ENCODE measurements around the gene ANKRD7. TPM values are rescaled to one million over a fixed set of nuclear protein-coding genes. Genes with fewer than 3 reads are reported as not detected.

ANKRD7 gene
- polyA plus RNA-seq, 3 donors = not detected

GRCh38 chr7:118214051-118214832 is 10.3 kb upstream of the ANKRD7 start:
- peaks cover 13% of the 10 kb centered on the region for H3K4me1 Mint-ChIP-seq
- peak overlapping the region in 2 of 3 experiments; percentile 19 to 58 for H3K4me3 ChIP-seq (replicated peaks in 1 of 3; ENCODE audit: low read depth in 2 of 3, low read length in 3 of 3)
- peaks cover 6 to 9% of the 10 kb centered on the region in 2 donors for H3K4me1 ChIP-seq (ENCODE audit: control insufficient read depth in 1 of 2, insufficient read depth in 2 of 2, low read length in 2 of 2)
- no peaks in the 10 kb centered on the region for H3K79me2 ChIP-seq (ENCODE audit: insufficient read depth, low read length)
- peaks cover 15 to 24% (median 19%) of the 10 kb centered on the region in 3 donors for H3K27me3 Mint-ChIP-seq (ENCODE audit: low read depth in 3 of 3)
- peaks cover 0 to 8% (median 0%) of the 10 kb centered on the region in 7 donors for H3K9me3 Mint-ChIP-seq
- 13% methylated on average over 43 of the region's 49 CpGs for WGBS (ENCODE audit: insufficient coverage)
- H3K9me3 ChIP-seq (replicated peaks in 1 of 2; ENCODE audit: control insufficient read depth in 1 of 2, insufficient read depth in 1 of 2, low read length in 2 of 2) = no peaks in the 10 kb centered on the region
- no peaks in the 10 kb centered on the region for H4K20me1 ChIP-seq (ENCODE audit: insufficient read depth, low read length)
- H3K9ac ChIP-seq (ENCODE audit: insufficient read depth, low read length, poor library complexity, severe bottlenecking) = no peak overlapping the region
- H3K27me3 ChIP-seq (ENCODE audit: control insufficient read depth in 2 of 2, insufficient read depth in 2 of 2, low read length in 2 of 2) = peaks cover 10 to 30% of the 10 kb centered on the region in 2 donors
- peak overlapping the region; percentile 66 for H3K4me2 ChIP-seq (replicated peaks; ENCODE audit: extremely low read depth, low read length, poor library complexity, severe bottlenecking)
- H3K36me3 ChIP-seq (replicated peaks in 1 of 2; ENCODE audit: control insufficient read depth in 1 of 2, insufficient read depth in 2 of 2, low read length in 2 of 2) = no peaks in the 10 kb centered on the region
- H3K36me3 Mint-ChIP-seq = no peaks in the 10 kb centered on the region
- no peak overlapping the region for H3K27ac ChIP-seq (ENCODE audit: low read depth in 1 of 2, low read length in 2 of 2)
- intact Hi-C loops (cut with micrococcal nuclease) = no loop called here
- TF ChIP-seq, protein P1, sequence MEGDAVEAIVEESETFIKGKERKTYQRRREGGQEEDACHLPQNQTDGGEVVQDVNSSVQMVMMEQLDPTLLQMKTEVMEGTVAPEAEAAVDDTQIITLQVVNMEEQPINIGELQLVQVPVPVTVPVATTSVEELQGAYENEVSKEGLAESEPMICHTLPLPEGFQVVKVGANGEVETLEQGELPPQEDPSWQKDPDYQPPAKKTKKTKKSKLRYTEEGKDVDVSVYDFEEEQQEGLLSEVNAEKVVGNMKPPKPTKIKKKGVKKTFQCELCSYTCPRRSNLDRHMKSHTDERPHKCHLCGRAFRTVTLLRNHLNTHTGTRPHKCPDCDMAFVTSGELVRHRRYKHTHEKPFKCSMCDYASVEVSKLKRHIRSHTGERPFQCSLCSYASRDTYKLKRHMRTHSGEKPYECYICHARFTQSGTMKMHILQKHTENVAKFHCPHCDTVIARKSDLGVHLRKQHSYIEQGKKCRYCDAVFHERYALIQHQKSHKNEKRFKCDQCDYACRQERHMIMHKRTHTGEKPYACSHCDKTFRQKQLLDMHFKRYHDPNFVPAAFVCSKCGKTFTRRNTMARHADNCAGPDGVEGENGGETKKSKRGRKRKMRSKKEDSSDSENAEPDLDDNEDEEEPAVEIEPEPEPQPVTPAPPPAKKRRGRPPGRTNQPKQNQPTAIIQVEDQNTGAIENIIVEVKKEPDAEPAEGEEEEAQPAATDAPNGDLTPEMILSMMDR (IDR thresholded peaks at IDR 0.05) = no peak
- peak overlapping the region; percentile 65 to 86 for H3K4me3 Mint-ChIP-seq
- peak overlapping the region in 2 of 7 donors; percentile 54 to 61 for H3K27ac Mint-ChIP-seq
- peak overlapping the region; percentile 53 for H2AFZ ChIP-seq (ENCODE audit: insufficient read depth, low read depth, low read length, poor library complexity, severe bottlenecking)
- peak in 1 of 3 donors; percentile 5 for DNase-seq

GRCh38 chr7:118214833-118215182 is 9.7 kb upstream of the ANKRD7 start:
- no peak overlapping the region for H2AFZ ChIP-seq (ENCODE audit: insufficient read depth, low read depth, low read length, poor library complexity, severe bottlenecking)
- WGBS (ENCODE audit: insufficient coverage) = no CpG with 5 or more reads among the region's 3 CpGs
- Mint-ChIP-seq H3K4me1 (peaks cover 13% of the 10 kb centered on the region), H3K9me3 (peaks cover 0 to 8% (median 0%) of the 10 kb centered on the region in 7 donors), H3K4me3 (peak overlapping the region; percentile 65 to 86), H3K27ac (no peak overlapping the region), H3K36me3 (no peaks in the 10 kb centered on the region), H3K27me3 (ENCODE audit: low read depth in 3 of 3) (peaks cover 15 to 24% (median 19%) of the 10 kb centered on the region in 3 donors)
- peak overlapping the region in 1 of 3 experiments; percentile 58 for H3K4me3 ChIP-seq (replicated peaks in 1 of 3; ENCODE audit: low read depth in 2 of 3, low read length in 3 of 3)
- no peak for DNase-seq
- no peaks in the 10 kb centered on the region for H4K20me1 ChIP-seq (ENCODE audit: insufficient read depth, low read length)
- H3K27me3 ChIP-seq (ENCODE audit: control insufficient read depth in 2 of 2, insufficient read depth in 2 of 2, low read length in 2 of 2) = peaks cover 10 to 30% of the 10 kb centered on the region in 2 donors
- H3K36me3 ChIP-seq (replicated peaks in 1 of 2; ENCODE audit: control insufficient read depth in 1 of 2, insufficient read depth in 2 of 2, low read length in 2 of 2) = no peaks in the 10 kb centered on the region
- H3K27ac ChIP-seq (ENCODE audit: low read depth in 1 of 2, low read length in 2 of 2) = no peak overlapping the region
- no peak overlapping the region for H3K9ac ChIP-seq (ENCODE audit: insufficient read depth, low read length, poor library complexity, severe bottlenecking)
- H3K4me1 ChIP-seq (ENCODE audit: control insufficient read depth in 1 of 2, insufficient read depth in 2 of 2, low read length in 2 of 2) = peaks cover 6 to 9% of the 10 kb centered on the region in 2 donors
- TF ChIP-seq, protein P1 (IDR thresholded peaks at IDR 0.05) = no peak
- intact Hi-C loops (cut with micrococcal nuclease) = no loop called here
- no peaks in the 10 kb centered on the region for H3K79me2 ChIP-seq (ENCODE audit: insufficient read depth, low read length)
- peak overlapping the region; percentile 66 for H3K4me2 ChIP-seq (replicated peaks; ENCODE audit: extremely low read depth, low read length, poor library complexity, severe bottlenecking)
- no peaks in the 10 kb centered on the region for H3K9me3 ChIP-seq (replicated peaks in 1 of 2; ENCODE audit: control insufficient read depth in 1 of 2, insufficient read depth in 1 of 2, low read length in 2 of 2)

Data from CD14-positive monocyte (primary cell).